H1 (cell line): ENCODE data around the gene LYPD3.

ENCODE experiments used
- CEBPB ChIP-seq: IDR thresholded peaks from 2 replicates; pipeline ENCODE4 v1.6.1; 2012; ENCODE audit warnings: low read depth, low read length
- CTCF ChIP-seq, 3 experiments: IDR thresholded peaks; 1 replicate in 2 of 3; 2 replicates in 1 of 3; pipeline versions ENCODE4 v1.5.1 to v1.6.1; 2011; ENCODE audit warnings: low read length in 3 of 3, mild to moderate bottlenecking in 3 of 3, inconsistent platforms in 2 of 3, low read depth in 1 of 3, moderate library complexity in 1 of 3; ENCODE audit not compliant: insufficient read depth in 1 of 3; ENCODE audit errors: control extremely low read depth in 1 of 3
- EZH2 ChIP-seq: fragments of 200-600 bp; sonication (generic); IDR thresholded peaks from 2 replicates; pipeline ENCODE4 v1.7.1; 2012; ENCODE audit warnings: low read depth, mild to moderate bottlenecking, moderate library complexity, low read length, inconsistent platforms; ENCODE audit not compliant: severe bottlenecking
- JUN ChIP-seq: IDR thresholded peaks from 2 replicates; pipeline ENCODE4 v1.6.1; 2011; ENCODE audit warnings: low read depth, mild to moderate bottlenecking, improper control_type of control experiment, low read length
- POLR2A ChIP-seq, 2 experiments: IDR thresholded peaks; 1 replicate in 1 of 2; 2 replicates in 1 of 2; pipeline ENCODE4 v1.6.1; 2011; ENCODE audit warnings: low read depth in 2 of 2, low read length in 2 of 2, mild to moderate bottlenecking in 2 of 2; ENCODE audit errors: control extremely low read depth in 1 of 2
- RFX5 ChIP-seq: IDR thresholded peaks from 2 replicates; pipeline ENCODE4 v1.6.1; 2011; ENCODE audit warnings: low read depth, low read length, improper control_type of control experiment, borderline replicate concordance
- RNF2 ChIP-seq: fragments of 200-900, 300-1000 bp; sonication (generic); IDR thresholded peaks from 2 replicates; pipeline ENCODE4 v1.7.1; 2016; ENCODE audit warnings: borderline replicate concordance, low read depth, mild to moderate bottlenecking, antibody characterized with exemption, low read length; ENCODE audit not compliant: poor library complexity, severe bottlenecking; ENCODE audit errors: missing control alignments
- SAP30 ChIP-seq: fragments of 300-600 bp; sonication (generic); IDR thresholded peaks from 2 replicates; pipeline ENCODE4 v1.7.1; 2012; ENCODE audit warnings: low read length, moderate library complexity, mild to moderate bottlenecking, inconsistent platforms; ENCODE audit not compliant: insufficient read depth, insufficient replicate concordance
- SP1 ChIP-seq: IDR thresholded peaks from 2 replicates; pipeline ENCODE4 v1.6.1; 2011; ENCODE audit warnings: low read depth, low read length
- TAF1 ChIP-seq: IDR thresholded peaks from 2 replicates; pipeline ENCODE4 v1.6.1; 2011; ENCODE audit warnings: mild to moderate bottlenecking, low read depth, low read length

- TF ChIP-seq CTCF (IDR thresholded peaks at IDR 0.05; ENCODE audit: control extremely low read depth in 1 of 3, insufficient read depth in 1 of 3, low read depth in 1 of 3, low read length in 3 of 3) = no peak
- no peak for TF ChIP-seq EZH2
- no peak for TF ChIP-seq JUN
- TF ChIP-seq TAF1 = no peak
- no peak for TF ChIP-seq POLR2A (IDR thresholded peaks at IDR 0.05; ENCODE audit: control extremely low read depth in 1 of 2, low read depth in 2 of 2, low read length in 2 of 2)
- no peak for TF ChIP-seq RNF2
- no peak for TF ChIP-seq SP1
- no peak for TF ChIP-seq SAP30
- TF ChIP-seq RFX5 = no peak
- TF ChIP-seq CEBPB = no peak
These were observed 44.5 kb downstream of the LYPD3 start for GRCh38 chr19:43420954-43421353.
